Dermis microvascular lymphatic vessel endothelial cell (primary cell): ENCODE data around the gene DLGAP1. TPM values are rescaled to one million over a fixed set of nuclear protein-coding genes. Genes with fewer than 3 reads are reported as not detected.

Experiments used
- DNase-seq, 2 donors: peaks; one replicate each; pipeline versions ENCODE4 v3.0.0 to v3.0.0-alpha.2; 2010; ENCODE audit warnings: low read depth in 2 of 2
- total RNA-seq: library from RNA; depleted of rRNA; stranded (reverse); fragments of >200 nt; gene quantifications from 2 replicates; pipeline ENCODE4 v1.2.1, GENCODE V29; 2014

Gene DLGAP1
- total RNA-seq, 1 donor from 2014 or later: 0.13 TPM

DNA sequence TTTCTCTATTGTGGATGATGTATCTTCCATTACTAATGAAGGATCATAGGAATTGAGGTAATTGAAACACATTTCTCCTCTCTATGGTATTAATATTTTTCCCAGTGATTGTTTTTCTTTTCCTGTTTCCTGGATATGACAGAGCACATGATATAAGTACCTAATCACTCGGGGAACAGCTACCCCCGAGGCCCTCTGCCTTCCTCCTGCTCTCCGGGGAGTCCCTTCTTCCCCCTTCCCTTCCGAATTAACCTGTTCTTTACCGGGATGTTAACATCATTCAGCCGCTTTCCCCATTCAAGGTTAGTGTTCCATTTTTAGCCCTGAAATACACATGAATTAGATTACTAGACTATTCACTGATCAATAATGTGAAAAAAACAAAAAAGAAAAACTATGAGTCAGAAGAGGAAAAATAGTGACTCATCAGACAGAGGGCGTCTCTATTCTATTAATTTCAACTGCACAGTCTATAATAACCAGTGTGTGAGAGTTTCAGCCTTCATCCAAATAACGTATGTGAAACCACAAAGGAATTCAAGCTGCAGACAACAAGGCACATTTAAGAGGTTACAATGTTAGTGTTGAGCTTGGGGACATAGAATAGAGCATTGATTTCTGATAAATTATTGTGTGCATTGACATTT lies 450.8 kb downstream of the DLGAP1 start:
- DNase-seq: peak; percentile 5 to 46

GRCh38 chr18:3998698-3999333 lies 456.3 kb downstream of the DLGAP1 start:
- DNase-seq: peak; percentile 59

DNA sequence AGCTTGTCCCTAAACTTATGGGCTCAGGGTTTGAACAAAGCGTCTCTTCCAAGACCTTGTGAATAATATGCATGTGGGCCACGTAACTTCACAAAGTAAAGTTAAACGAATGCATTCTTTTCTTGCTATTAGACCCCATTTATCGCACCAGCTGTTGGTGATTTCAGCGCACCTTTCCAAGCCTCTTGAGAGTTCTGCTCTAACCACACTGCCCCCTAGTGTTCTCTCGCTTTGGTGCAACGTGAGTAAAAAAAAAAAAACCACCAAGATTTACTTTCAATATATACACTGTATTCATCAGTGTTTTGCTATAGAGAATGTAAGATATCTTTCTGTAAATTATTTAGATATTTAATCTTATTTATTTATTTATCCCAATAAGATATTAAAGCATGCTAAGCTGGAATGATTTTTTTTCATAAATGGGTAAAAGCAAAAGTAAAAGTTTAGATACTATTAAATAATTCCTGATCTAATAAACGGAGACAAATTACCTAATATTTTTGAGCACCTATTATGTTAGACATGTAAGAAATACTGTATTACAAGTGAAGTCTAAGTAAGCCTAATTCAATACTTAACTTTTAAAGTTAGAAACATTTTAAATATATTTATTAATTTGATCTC lies 459.5 kb downstream of the DLGAP1 start:
- DNase-seq: peak; percentile 71 to 74

GRCh38 chr18:3993941-3994687 lies 461.0 kb downstream of the DLGAP1 start:
- DNase-seq: no peak

- no peak for DNase-seq
Observed at GRCh38 chr18:3985664-3986063, 469.4 kb downstream of the DLGAP1 start.

DNA sequence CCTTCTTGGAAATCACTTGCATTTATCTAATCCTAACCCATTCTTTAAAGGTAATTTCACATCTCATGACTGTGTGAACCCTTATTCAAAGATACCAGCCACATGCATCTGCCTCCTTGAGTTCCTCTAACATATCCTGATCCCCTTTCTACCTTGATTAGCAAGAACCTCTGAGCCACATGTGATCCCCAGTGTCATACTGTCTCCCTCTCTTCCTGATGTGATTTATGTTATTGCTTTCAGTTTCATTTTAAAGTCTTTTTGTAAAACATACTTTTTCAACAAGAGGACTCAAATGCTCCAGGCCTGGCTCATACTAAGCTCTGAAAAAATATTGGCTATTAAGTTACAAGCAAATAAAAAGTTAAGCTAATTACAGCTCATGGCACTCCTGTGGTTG lies 470.1 kb downstream of the DLGAP1 start:
- no peak for DNase-seq

DNA sequence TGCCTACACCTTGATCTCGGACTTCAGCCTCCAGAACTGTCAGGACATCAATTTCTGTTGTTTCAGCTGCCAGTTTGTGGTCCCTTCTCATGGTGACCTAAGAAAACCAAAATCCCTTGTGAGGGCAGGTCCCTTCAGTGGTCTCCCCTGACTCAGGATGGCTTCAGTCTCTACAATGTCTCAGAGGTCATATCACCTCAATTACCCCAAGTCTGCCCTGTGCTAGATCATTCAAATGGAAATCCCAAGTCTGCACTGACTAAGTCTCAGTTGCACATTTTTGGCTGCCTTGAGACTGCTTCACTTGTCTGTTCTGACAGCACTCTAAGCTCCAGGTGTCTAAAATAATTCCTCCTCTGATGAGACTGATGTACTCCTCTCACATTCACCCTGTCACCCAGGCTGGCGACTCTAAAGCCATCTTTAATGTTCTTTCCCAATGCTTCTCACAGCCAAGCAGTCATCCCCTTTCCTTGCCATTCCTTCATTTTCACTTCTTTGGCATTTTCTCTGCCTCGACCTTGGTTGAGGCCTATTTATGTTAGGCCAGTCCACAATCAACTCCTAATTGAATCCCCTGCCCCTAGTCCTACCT lies 470.8 kb downstream of the DLGAP1 start:
- no peak for DNase-seq

- no peak for DNase-seq
Observed at GRCh38 chr18:3983351-3983969, 471.6 kb downstream of the DLGAP1 start.

GRCh38 chr18:3982541-3982940 lies 472.6 kb downstream of the DLGAP1 start:
- DNase-seq: no peak

DNA sequence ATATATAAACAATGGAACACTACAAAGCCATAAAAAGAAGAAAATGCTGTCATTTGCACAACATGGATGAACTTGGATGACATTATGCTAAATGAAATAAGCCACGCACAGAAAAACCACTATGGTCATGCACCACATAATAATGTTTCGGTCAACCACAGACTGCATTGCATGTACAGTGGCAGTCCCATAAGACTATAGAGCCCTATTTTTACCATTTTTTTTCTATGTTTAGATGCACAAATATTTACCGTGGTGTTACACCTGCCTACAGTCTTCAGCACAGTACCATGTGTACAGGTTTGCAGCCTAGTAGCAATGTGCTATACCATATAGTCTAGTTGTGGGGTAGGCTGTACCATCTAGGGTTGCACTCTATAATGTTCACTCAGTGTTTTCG lies 476.1 kb downstream of the DLGAP1 start:
- no peak for DNase-seq

GRCh38 chr18:3973191-3973850 lies 481.8 kb downstream of the DLGAP1 start:
- no peak for DNase-seq

GRCh38 chr18:3972291-3972930 lies 482.7 kb downstream of the DLGAP1 start:
- DNase-seq: no peak

- no peak for DNase-seq
Observed at GRCh38 chr18:3970929-3971328, 484.2 kb downstream of the DLGAP1 start.

- DNase-seq: no peak
Observed at GRCh38 chr18:3967359-3968180, 487.5 kb downstream of the DLGAP1 start.

GRCh38 chr18:3966642-3967358 lies 488.3 kb downstream of the DLGAP1 start:
- no peak for DNase-seq

GRCh38 chr18:3966246-3966641 lies 488.9 kb downstream of the DLGAP1 start:
- no peak for DNase-seq

- no peak for DNase-seq
Observed at GRCh38 chr18:3960977-3961376, 494.1 kb downstream of the DLGAP1 start.

DNA sequence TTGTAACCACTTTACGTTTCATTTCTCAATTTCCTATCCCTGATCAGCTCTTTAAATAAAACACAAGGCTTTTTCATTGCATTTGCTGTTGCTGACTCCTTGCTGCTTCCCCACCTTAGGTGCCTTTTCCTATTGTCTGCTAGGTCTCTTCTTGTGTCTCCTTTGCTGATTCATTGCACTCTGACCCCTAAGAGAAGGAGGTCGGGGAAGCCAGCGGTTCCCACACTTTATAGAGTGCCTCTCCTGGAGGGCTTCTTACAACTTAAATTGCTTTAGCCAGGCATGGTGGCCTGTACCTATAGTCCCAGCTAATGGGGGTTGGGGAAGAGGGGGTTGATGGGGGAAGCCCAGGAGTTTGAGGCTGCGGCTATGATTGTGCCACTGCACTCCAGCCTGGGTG lies 495.0 kb downstream of the DLGAP1 start:
- no peak for DNase-seq

DNA sequence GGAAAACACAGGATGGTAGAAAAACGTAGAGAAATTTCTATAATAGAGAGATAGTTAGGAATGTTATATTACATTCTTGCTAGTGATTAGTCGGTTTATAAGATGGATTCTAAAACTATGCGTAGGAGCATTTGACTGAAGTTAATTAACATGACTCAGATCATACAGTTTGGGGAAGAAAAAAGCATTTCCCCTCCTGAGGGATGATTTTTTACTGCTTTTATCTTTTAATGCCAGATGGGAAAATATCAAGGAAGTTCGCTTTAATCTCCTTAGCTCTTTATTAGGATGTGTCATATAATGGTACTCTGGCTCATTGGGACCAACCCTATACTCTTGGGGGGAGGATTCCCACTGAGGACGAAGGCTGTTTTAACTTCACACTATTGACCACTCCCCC lies 503.1 kb downstream of the DLGAP1 start:
- no peak for DNase-seq
